Epithelial cell of esophagus (primary cell): ENCODE measurements around the gene SPTBN1.
A peak's percentile ranks its signal among the peaks of the same experiment; 100 is the strongest.
"Not testable (repeated sequence)": the region's sequence is repeated elsewhere in the genome, so short reads cannot be mapped to it uniquely, and the experiment has no call there.

Experiments used
- DNase-seq: peaks from one replicate; pipeline ENCODE4 v3.0.0; 2010; ENCODE audit warnings: low read depth
- H3K4me3 ChIP-seq: 2 replicates; pipeline ENCODE4 v1.5.1; 2011; ENCODE audit warnings: mild to moderate bottlenecking, low read length, control low read depth
- CTCF ChIP-seq: IDR thresholded peaks from 2 replicates; pipeline ENCODE4 v1.5.1; 2011; ENCODE audit warnings: low read depth, mild to moderate bottlenecking, low read length, control low read depth, inconsistent platforms; ENCODE audit not compliant: insufficient read depth; ENCODE audit errors: missing control alignments

Gene SPTBN1

GRCh38 chr2:54523324-54523959 is 67.3 kb downstream of the SPTBN1 start:
- TF ChIP-seq CTCF: no peak
- H3K4me3 ChIP-seq: no peak overlapping the region
- DNase-seq: no peak

- no peak overlapping the region for H3K4me3 ChIP-seq
- no peak for TF ChIP-seq CTCF
- DNase-seq: peak; percentile 59
Measured at GRCh38 chr2:54524226-54524991, 68.3 kb downstream of the SPTBN1 start.

GRCh38 chr2:54525321-54525720 is 69.2 kb downstream of the SPTBN1 start:
- no peak for DNase-seq
- TF ChIP-seq CTCF: no peak
- no peak overlapping the region for H3K4me3 ChIP-seq

- H3K4me3 ChIP-seq: no peak overlapping the region
- no peak for TF ChIP-seq CTCF
- no peak for DNase-seq
Measured at GRCh38 chr2:54526226-54526879, 70.2 kb downstream of the SPTBN1 start.

- H3K4me3 ChIP-seq: no peak overlapping the region
- DNase-seq: no peak
- TF ChIP-seq CTCF: no peak
Measured at GRCh38 chr2:54528311-54528955, 72.3 kb downstream of the SPTBN1 start.

GRCh38 chr2:54529518-54529917 is 73.4 kb downstream of the SPTBN1 start:
- DNase-seq, H3K4me3 ChIP-seq: not testable (repeated sequence)

GRCh38 chr2:54529935-54530334 is 73.8 kb downstream of the SPTBN1 start:
- no peak for DNase-seq
- no peak overlapping the region for H3K4me3 ChIP-seq
- no peak for TF ChIP-seq CTCF
